Measurements from ENCODE around the gene GFI1B.
"Not testable (repeated sequence)": the region's sequence is repeated elsewhere in the genome, so short reads cannot be mapped to it uniquely, and the experiment has no call there.

Gene GFI1B

GRCh38 chr9:132989414-132989996 lies 11.0 kb downstream of the GFI1B start:
- Histone ChIP-seq H3K4me3 (ENCODE audit: insufficient read depth, low read depth, low read length, poor library complexity, severe bottlenecking) (no peak overlapping the region), H3K27ac (ENCODE audit: insufficient read depth, low read length, poor library complexity, severe bottlenecking) (no peak overlapping the region), H3K36me3 (ENCODE audit: control insufficient read depth, insufficient read depth, low read length) (no peaks in the 10 kb centered on the region), H3K27me3 (replicated peaks; ENCODE audit: control insufficient read depth, insufficient read depth, low read length, poor library complexity, severe bottlenecking) (peaks cover under 1% of the 10 kb centered on the region), H3K4me1 (ENCODE audit: control insufficient read depth, insufficient read depth, low read length, poor library complexity, severe bottlenecking) (no peaks in the 10 kb centered on the region), H3K9me3 (ENCODE audit: control insufficient read depth, low read length) (no peaks in the 10 kb centered on the region)
- no peak for DNase-seq

- not testable (repeated sequence) for H3K36me3 ChIP-seq (ENCODE audit: control insufficient read depth, insufficient read depth, low read length); H3K27ac ChIP-seq (ENCODE audit: insufficient read depth, low read length, poor library complexity, severe bottlenecking); H3K4me3 ChIP-seq (ENCODE audit: insufficient read depth, low read depth, low read length, poor library complexity, severe bottlenecking); H3K4me1 ChIP-seq (ENCODE audit: control insufficient read depth, insufficient read depth, low read length, poor library complexity, severe bottlenecking); H3K9me3 ChIP-seq (ENCODE audit: control insufficient read depth, low read length); DNase-seq; H3K27me3 ChIP-seq (replicated peaks; ENCODE audit: control insufficient read depth, insufficient read depth, low read length, poor library complexity, severe bottlenecking)
These were observed 11.6 kb downstream of the GFI1B start for GRCh38 chr9:132989998-132990557.

- Histone ChIP-seq H3K4me1 (ENCODE audit: control insufficient read depth, insufficient read depth, low read length, poor library complexity, severe bottlenecking) (no peaks in the 10 kb centered on the region), H3K27me3 (replicated peaks; ENCODE audit: control insufficient read depth, insufficient read depth, low read length, poor library complexity, severe bottlenecking) (peaks cover 6% of the 10 kb centered on the region), H3K27ac (ENCODE audit: insufficient read depth, low read length, poor library complexity, severe bottlenecking) (no peak overlapping the region)
These were observed 12.3 kb downstream of the GFI1B start for GRCh38 chr9:132990781-132991180.

GRCh38 chr9:132991351-132992300 lies 13.1 kb downstream of the GFI1B start:
- H3K4me3 ChIP-seq (ENCODE audit: insufficient read depth, low read depth, low read length, poor library complexity, severe bottlenecking), result no peak overlapping the region
- DNase-seq, result no peak
- no peak overlapping the region for H3K27ac ChIP-seq (ENCODE audit: insufficient read depth, low read length, poor library complexity, severe bottlenecking)
- H3K4me1 ChIP-seq (ENCODE audit: control insufficient read depth, insufficient read depth, low read length, poor library complexity, severe bottlenecking), result no peaks in the 10 kb centered on the region
- no peaks in the 10 kb centered on the region for H3K36me3 ChIP-seq (ENCODE audit: control insufficient read depth, insufficient read depth, low read length)
- H3K9me3 ChIP-seq (ENCODE audit: control insufficient read depth, low read length), result no peaks in the 10 kb centered on the region
- peaks cover 6% of the 10 kb centered on the region for H3K27me3 ChIP-seq (replicated peaks; ENCODE audit: control insufficient read depth, insufficient read depth, low read length, poor library complexity, severe bottlenecking)

More at GRCh38 chr9:132990781-132991180, 12.3 kb downstream of the GFI1B start:
- no peaks in the 10 kb centered on the region for H3K9me3 ChIP-seq (ENCODE audit: control insufficient read depth, low read length)
- H3K4me3 ChIP-seq (ENCODE audit: insufficient read depth, low read depth, low read length, poor library complexity, severe bottlenecking), result no peak overlapping the region
- H3K36me3 ChIP-seq (ENCODE audit: control insufficient read depth, insufficient read depth, low read length), result no peaks in the 10 kb centered on the region
- no peak for DNase-seq

- no peak overlapping the region for H3K4me3 ChIP-seq (ENCODE audit: insufficient read depth, low read depth, low read length, poor library complexity, severe bottlenecking)
- no peak overlapping the region for H3K27ac ChIP-seq (ENCODE audit: insufficient read depth, low read length, poor library complexity, severe bottlenecking)
- peaks cover 6% of the 10 kb centered on the region for H3K27me3 ChIP-seq (replicated peaks; ENCODE audit: control insufficient read depth, insufficient read depth, low read length, poor library complexity, severe bottlenecking)
- no peak for DNase-seq
- no peaks in the 10 kb centered on the region for H3K4me1 ChIP-seq (ENCODE audit: control insufficient read depth, insufficient read depth, low read length, poor library complexity, severe bottlenecking)
- no peaks in the 10 kb centered on the region for H3K36me3 ChIP-seq (ENCODE audit: control insufficient read depth, insufficient read depth, low read length)
- H3K9me3 ChIP-seq (ENCODE audit: control insufficient read depth, low read length), result no peaks in the 10 kb centered on the region
These were observed 15.0 kb downstream of the GFI1B start for GRCh38 chr9:132993511-132993939.

- Histone ChIP-seq H3K4me3 (ENCODE audit: insufficient read depth, low read depth, low read length, poor library complexity, severe bottlenecking) (no peak overlapping the region), H3K27ac (ENCODE audit: insufficient read depth, low read length, poor library complexity, severe bottlenecking) (no peak overlapping the region), H3K27me3 (replicated peaks; ENCODE audit: control insufficient read depth, insufficient read depth, low read length, poor library complexity, severe bottlenecking) (peaks cover 6% of the 10 kb centered on the region), H3K9me3 (ENCODE audit: control insufficient read depth, low read length) (no peaks in the 10 kb centered on the region), H3K36me3 (ENCODE audit: control insufficient read depth, insufficient read depth, low read length) (no peaks in the 10 kb centered on the region), H3K4me1 (ENCODE audit: control insufficient read depth, insufficient read depth, low read length, poor library complexity, severe bottlenecking) (no peaks in the 10 kb centered on the region)
- no peak for DNase-seq
These were observed 16.1 kb downstream of the GFI1B start for GRCh38 chr9:132994410-132995120.

- H3K27me3 ChIP-seq (replicated peaks; ENCODE audit: control insufficient read depth, insufficient read depth, low read length, poor library complexity, severe bottlenecking), result peaks cover 6% of the 10 kb centered on the region
These were observed 16.6 kb downstream of the GFI1B start for GRCh38 chr9:132995121-132995420.

GRCh38 chr9:132995879-132996278 lies 17.4 kb downstream of the GFI1B start:
- no peaks in the 10 kb centered on the region for H3K4me1 ChIP-seq (ENCODE audit: control insufficient read depth, insufficient read depth, low read length, poor library complexity, severe bottlenecking)
- no peaks in the 10 kb centered on the region for H3K36me3 ChIP-seq (ENCODE audit: control insufficient read depth, insufficient read depth, low read length)
- no peaks in the 10 kb centered on the region for H3K9me3 ChIP-seq (ENCODE audit: control insufficient read depth, low read length)
- H3K4me3 ChIP-seq (ENCODE audit: insufficient read depth, low read depth, low read length, poor library complexity, severe bottlenecking), result no peak overlapping the region
- no peak for DNase-seq
- H3K27ac ChIP-seq (ENCODE audit: insufficient read depth, low read length, poor library complexity, severe bottlenecking), result no peak overlapping the region
- peaks cover 6% of the 10 kb centered on the region for H3K27me3 ChIP-seq (replicated peaks; ENCODE audit: control insufficient read depth, insufficient read depth, low read length, poor library complexity, severe bottlenecking)

More at GRCh38 chr9:132995121-132995420, 16.6 kb downstream of the GFI1B start:
- no peaks in the 10 kb centered on the region for H3K36me3 ChIP-seq (ENCODE audit: control insufficient read depth, insufficient read depth, low read length)
- DNase-seq, result no peak
- no peaks in the 10 kb centered on the region for H3K4me1 ChIP-seq (ENCODE audit: control insufficient read depth, insufficient read depth, low read length, poor library complexity, severe bottlenecking)
- no peaks in the 10 kb centered on the region for H3K9me3 ChIP-seq (ENCODE audit: control insufficient read depth, low read length)
- H3K27ac ChIP-seq (ENCODE audit: insufficient read depth, low read length, poor library complexity, severe bottlenecking), result no peak overlapping the region
- H3K4me3 ChIP-seq (ENCODE audit: insufficient read depth, low read depth, low read length, poor library complexity, severe bottlenecking), result no peak overlapping the region

GRCh38 chr9:132996526-132996925 lies 18.0 kb downstream of the GFI1B start:
- Histone ChIP-seq H3K36me3 (ENCODE audit: control insufficient read depth, insufficient read depth, low read length) (no peaks in the 10 kb centered on the region), H3K4me1 (ENCODE audit: control insufficient read depth, insufficient read depth, low read length, poor library complexity, severe bottlenecking) (no peaks in the 10 kb centered on the region), H3K4me3 (ENCODE audit: insufficient read depth, low read depth, low read length, poor library complexity, severe bottlenecking) (no peak overlapping the region), H3K27me3 (replicated peaks; ENCODE audit: control insufficient read depth, insufficient read depth, low read length, poor library complexity, severe bottlenecking) (peaks cover 6% of the 10 kb centered on the region), H3K9me3 (ENCODE audit: control insufficient read depth, low read length) (no peaks in the 10 kb centered on the region), H3K27ac (ENCODE audit: insufficient read depth, low read length, poor library complexity, severe bottlenecking) (no peak overlapping the region)
- DNase-seq, result no peak

Measured in effector memory CD4-positive, alpha-beta T cell (primary cell).